Tibial nerve (tissue), 4 donors: ENCODE results near the gene KIF26A.

Experiments
- CTCF ChIP-seq, 5 experiments: fragments of 200-600 bp in 3 of 5; fragments of 450-650 bp in 2 of 5; sonication (generic) in 3 of 5; IDR thresholded peaks; one replicate each; pipeline ENCODE4 v1.5.1; 2016 to 2019; ENCODE audit warnings: antibody characterized with exemption in 5 of 5, mild to moderate bottlenecking in 3 of 5, moderate library complexity in 2 of 5
- EP300 ChIP-seq, 2 donors: sonication (generic); formaldehyde crosslinking; IDR thresholded peaks; one replicate each; pipeline ENCODE4 v1.6.1; 2017; ENCODE audit warnings: antibody characterized with exemption in 2 of 2, mild to moderate bottlenecking in 1 of 2

- TF ChIP-seq EP300 (IDR thresholded peaks at IDR 0.05) (no peak), CTCF (IDR thresholded peaks at IDR 0.05) (no peak)
Observed at GRCh38 chr14:104118006-104118844, 20.2 kb upstream of the KIF26A start.
